HG03378 (cell line): ENCODE measurements around the gene CD300C.
"Not testable (repeated sequence)": the region's sequence is repeated elsewhere in the genome, so short reads cannot be mapped to it uniquely, and the experiment has no call there.

ENCODE experiments used
- ATAC-seq: cut with Tn5 transposase; IDR thresholded peaks from one replicate; pipeline ENCODE4 v1.9.1; 2021; ENCODE audit warnings: mild to moderate bottlenecking, moderate library complexity; ENCODE audit not compliant: unreplicated experiment

Gene CD300C

DNA sequence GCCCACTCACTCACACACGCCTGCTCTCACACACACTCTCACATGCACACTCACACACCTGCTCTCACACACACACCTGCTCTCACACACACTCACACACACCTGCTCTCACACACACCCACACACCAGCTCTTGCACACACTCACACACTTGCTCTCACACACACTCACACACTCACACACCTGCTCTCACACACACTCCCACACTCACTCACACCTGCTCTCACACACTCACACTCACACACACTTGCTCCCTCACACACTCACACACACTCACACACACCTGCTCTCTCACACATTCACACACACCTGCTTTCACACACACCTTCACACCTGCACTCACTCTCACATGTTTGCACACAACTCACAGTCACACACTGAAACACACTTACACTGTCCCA, 17.4 kb upstream of the CD300C start:
- ATAC-seq, result no peak

DNA sequence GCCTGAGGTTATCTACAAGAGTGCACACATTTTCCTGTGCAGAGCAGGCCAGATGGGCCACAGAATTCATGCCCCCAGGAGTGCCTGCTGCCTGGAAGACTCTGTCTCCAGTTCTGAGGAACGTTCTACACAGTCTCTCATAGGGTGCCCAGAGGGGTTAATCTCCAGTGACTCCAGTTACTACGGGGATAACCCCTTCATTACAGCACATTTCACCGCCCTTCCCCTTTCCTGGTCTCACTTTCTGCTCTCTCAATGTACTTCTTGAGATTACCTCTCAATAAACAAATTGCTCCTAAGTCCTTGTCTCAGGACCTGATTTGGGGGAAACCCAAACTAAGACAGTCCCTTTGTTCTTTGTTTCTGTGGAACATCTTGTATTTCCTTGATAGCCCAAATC, 15.7 kb upstream of the CD300C start:
- no peak for ATAC-seq

DNA sequence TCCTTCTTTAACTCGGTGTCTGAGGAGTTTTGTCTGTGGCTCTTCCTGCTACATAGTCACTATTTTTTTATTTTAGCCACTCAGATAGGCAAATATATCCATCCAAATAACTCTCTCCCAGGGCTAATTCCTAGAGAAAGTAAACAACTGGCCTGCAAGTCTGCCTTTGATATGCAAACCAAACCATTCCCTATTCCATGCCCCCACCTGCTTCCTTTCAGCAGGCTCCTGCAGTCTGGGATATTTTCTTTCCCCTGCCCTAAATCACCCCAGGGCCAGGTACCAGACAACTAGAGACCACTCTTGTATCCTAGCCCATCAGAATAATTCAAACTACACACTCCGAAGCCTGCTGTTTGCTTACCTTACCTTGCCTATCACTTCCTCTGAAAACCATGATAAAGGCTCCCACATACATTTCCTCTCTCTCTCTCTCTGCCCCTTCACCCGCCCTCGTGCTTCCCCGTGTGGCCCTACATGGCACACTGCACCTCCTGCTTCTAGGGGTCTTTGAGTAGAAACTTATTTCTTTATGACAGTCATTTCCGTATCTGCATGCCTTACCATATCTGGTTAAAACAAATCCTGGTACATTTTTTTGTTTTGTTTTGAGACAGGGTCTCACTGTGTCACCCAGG, 13.1 kb upstream of the CD300C start:
- ATAC-seq, result no peak

DNA sequence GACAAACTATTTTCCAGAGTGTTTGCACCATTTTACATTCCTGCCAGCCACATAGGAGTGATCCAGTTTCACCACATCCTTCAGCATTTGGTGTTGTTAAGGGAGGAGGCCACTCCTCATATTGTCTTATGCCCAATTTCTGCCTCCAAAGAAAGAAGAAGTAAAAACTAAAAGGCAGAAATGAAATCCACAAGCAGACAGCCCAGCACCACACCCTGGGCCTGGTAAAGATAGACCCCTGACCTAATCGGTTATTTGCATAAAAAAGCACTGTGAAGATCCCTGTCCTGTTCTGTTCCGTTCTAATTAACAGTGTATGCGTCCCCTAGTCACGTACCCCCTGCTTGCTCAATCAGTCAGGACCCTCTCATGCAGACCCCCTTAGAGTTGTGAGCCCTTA, 12.5 kb upstream of the CD300C start:
- ATAC-seq, result not testable (repeated sequence)

DNA sequence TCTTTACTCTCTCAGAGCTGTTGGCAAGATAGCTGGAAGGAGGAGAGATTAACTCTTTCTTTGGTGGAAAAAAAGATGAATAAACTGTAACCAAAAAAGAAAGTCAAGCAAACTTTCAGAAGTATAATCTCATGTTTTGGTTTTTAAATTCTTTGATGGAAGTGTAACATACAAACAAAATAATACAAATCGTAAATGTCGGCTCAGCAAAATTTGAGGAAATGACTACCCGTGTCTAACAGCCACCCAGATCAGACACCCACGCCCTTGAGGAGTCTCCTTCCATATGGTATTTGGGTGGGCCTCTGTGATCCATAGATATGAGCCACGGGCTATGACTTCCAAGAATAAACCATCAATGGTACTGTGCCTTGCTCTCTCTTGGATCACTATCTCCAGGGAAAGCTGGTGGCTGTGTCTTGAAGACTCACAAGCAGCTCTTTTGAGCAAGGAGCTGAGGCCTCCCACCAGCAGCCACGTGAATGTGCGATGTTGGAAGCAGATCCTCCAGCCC, 9.6 kb upstream of the CD300C start:
- no peak for ATAC-seq

DNA sequence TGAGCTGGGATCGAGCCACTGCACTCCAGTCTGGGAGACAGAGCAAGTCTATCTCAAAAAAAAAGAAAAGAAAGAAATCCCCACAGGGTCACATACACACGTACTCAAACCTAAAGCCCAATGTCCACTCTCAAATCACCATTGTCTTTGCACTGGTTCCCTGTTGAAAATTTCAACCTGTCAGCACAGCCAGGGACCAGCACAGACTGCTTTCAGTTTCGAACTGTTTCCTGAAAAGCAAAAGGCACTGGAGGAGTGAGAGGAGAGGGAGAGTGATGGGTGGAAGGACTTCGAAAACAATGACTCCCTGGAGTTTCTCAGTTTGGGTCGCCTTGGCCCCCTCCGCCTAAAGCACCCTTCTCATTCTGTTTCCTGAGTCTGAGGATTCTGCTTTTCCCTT, 9.0 kb upstream of the CD300C start:
- ATAC-seq, result no peak

DNA sequence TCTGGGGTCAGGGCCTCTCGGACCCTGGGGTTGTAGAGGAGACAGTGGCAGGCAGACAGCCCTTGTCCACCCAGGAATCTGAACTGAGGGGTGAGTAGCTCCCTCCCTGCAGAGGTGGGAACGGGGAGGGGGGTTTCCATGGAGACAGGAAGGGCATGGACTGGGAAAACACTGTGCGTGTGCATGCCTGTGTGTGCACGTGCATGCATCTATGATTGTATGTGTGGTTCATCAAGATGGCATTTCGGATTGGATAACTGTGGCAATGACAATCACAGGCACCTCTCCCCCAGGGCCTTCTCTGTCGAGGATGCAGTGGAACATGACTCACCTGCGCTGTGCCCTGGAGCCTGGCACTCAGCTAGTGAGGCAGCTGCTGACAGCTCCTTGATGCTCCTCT, 6.1 kb upstream of the CD300C start:
- ATAC-seq, result no peak

DNA sequence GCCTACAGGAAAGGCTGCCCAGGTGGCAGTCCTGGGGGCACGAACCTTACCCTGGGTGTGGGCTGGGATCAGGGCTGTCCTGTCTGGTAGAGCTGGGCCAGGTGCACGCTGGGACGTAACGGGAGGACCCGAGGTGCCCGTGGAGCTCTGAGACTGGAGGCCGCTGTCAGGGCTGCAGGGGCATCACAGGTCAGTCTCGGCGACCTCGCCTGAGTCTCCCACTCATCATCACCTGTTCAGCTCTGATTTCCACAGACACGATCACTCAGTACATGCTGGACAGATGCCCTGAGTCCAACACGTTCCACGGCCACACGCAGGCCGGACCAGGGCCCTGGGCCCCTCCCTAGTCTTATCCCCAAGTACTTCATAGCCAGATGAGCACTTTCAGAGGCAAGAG, 4.7 kb upstream of the CD300C start:
- no peak for ATAC-seq

DNA sequence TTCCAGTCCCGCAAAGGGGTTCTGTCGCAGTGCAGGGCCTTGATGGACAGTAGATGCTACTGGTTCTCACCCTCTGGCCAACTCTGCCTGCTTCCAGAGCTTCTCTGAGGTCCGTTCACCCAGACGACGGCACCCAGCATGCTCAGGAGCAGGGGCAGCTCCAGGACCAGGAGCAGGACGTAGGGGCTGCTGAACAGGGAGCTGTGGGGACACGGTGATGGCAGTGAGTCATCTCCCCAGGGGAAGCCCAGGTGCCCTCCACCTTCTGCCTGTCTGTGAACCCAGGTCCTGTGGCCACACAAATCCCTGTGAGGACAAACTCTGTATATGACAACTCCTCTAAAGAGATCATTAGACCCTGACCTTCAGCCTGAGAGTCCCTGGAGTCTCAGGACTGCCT, 3.4 kb upstream of the CD300C start:
- ATAC-seq, result no peak

DNA sequence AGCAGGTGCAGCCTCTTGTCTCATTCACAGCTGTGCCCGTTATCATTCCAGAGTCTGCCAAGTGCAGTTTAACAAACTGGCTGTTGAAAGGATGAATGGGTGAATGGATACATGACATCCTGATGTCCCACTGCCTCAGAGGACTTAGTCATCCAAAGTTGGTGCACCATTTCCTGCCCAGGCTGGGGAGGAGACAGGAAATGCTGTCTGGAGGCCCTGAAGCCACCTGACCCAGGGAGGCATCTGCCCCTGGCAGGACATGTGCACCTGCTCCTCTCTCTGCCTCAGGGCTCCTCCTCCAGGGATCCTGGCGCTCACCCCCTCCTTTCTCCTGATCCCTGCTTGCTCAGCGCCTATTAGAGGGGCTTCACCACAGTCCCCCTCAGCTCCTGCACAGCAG, 1.8 kb upstream of the CD300C start:
- no peak for ATAC-seq

DNA sequence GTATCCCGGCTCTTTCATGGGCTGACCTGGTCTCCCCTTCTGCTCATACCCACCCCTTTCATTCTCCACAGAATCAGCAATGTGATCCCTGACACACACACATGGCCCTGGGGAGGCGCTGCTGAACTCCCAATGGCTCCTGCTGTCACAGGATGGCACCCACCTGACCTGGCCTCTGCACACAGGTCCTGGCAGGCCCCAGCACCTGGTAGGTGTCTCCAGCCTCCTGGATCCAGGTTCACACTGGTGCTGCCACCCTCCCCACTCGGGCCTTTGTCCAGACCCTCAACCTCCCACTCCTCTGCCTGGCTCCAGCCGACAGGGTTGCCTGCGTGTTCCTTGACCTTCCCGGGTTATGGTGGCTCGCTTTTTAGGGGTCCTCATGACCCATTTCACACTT, 1.3 kb upstream of the CD300C start:
- ATAC-seq, result no peak

DNA sequence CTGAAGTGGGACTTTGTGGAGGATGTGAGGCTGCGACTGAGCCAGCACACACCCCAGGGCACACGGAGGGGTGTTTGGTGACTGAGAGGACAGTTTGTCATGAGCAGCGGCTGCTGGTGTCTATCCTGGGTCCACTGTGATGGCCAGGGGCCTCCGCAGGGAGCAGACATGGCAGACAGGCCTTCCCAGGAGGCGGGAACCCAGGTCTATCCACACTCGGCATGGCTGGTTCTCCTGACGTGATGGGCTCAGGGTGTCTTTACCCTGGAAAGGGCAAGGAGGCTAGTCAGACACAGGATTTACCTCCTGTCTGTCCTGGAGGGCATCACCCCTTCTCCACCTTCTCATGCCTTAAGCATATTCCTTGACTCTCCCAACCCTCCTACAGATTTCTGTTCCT, 671 bp upstream of the CD300C start:
- no peak for ATAC-seq

DNA sequence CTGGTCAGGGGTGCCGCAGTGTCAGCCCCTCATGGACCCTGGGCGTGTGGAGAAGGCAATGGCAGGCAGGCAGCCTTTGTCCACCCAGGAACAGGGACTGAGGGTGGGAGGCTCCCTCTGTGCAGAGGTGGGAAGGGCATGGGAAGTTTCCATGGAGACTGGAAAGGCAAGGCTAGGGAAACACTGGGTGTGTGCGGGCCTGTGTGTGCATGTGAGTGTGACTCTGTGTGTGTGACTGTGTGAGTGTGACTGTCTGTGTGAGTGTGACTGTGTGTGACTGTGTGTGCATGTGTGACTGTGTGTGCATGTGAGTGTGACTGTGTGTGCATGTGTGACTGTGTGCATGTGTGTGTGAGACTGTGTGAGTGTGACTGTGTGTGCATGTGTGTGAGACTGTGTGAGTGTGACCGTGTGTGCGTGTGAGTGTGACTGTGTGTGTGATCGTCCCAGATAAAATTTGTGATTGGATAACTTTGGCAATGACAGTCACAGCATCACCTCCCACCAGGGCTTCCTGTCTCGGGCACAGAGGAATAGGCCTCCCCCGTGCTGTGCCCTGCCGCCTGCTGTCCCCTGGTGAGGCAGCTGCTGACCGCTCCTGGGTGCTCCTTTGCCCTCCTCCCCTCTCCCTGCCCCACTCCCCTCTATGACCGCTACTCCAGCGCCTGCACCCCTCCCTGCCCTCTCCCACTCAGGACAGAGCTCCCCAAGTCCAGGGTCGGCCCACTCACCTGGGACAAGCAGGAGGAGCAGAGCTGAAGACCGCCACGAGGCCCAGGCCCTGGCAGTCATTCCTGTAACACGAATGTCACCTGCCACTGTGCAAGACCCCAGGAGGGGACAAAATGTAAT, 698 bp downstream of the CD300C start:
- no peak for ATAC-seq

DNA sequence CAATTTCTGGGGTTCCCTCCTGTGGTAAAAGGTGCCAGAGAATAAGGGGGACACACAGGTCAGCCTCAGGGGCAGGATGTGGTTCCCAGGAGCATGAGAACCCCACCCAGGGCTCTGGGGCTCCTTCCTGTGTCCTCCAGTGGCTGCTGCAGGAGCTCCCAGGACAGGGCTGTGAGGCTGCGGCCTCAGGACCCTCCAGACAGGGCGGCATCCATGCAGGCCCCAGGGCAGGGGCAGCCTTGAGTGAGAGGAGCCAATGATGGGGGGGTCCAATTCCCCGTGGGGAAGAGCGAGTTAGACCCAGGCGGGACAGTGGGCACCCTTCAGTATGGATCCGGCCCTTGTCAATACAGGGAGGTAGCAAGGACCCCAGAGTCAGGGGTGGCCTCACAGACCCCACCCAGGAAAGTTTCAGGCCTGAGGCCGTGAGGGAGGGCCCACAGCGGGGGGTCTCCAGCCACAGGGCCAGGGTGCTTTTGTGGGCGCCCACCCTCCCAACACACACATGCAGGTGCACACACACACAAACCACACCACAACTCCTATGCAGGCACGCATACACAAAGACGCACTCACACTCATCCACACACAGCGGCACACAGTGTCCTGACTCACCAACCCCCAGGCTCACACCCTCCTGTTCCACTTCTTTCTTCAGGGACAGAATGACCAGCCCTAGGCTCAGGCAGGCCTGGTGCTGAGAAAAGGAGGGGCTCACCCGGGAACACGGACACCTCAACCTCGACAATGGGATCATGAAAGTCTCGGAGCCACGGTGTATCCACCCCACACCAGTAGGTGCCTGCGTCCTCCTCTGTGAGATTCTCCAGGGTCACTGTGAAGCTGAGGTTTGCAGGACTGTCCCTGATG, 1.8 kb downstream of the CD300C start:
- no peak for ATAC-seq

DNA sequence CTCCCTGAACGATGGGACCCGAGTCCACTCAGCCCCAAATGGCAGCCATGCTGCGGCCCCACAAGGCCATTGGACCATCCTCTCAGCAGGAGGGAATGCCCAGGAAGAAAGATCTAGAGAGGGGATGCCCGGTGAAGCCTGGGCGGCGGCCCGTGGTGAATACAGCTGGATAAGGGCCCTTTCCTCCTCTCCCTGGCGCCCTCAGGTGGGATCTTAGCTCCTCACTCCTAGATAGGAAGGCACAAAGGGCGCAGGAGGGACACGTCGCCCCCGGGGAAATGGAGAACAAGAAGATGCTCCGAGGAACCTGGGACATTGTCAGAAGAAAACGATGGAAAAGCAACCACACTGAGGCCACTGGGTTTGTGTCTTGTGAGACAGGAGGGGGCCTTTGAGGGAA, 2.5 kb downstream of the CD300C start:
- ATAC-seq, result no peak

DNA sequence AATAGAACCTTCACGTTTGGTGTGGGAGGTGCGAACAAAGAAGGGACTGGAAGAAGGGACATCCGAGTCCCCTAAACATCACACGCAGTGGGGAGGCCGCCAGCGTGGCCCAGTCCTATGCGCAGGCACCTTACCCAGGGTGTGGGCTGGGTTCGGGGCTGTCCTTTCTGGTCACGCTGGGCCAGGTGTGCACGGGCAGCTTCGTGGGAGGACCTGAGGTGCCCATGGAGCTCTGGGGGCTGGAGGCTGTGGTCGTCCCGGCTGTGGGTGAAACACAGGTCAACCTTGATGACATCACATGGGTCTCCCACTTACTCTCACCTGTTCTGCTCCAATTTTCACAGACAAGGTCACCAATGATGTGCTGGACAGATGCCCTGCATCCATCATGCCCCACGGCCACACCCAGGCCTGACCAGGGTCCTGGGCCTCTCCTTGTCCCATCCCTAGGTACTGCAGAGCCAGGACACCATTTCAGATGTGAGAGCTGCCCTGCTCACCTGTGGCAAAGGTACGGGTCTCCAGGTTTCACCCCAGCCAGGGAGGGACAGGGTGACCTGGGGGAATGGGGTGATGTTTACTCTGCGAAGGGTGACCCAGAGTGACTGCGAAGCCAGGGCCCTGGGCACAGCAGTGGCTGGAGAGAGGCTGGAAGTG, 3.1 kb downstream of the CD300C start:
- no peak for ATAC-seq

DNA sequence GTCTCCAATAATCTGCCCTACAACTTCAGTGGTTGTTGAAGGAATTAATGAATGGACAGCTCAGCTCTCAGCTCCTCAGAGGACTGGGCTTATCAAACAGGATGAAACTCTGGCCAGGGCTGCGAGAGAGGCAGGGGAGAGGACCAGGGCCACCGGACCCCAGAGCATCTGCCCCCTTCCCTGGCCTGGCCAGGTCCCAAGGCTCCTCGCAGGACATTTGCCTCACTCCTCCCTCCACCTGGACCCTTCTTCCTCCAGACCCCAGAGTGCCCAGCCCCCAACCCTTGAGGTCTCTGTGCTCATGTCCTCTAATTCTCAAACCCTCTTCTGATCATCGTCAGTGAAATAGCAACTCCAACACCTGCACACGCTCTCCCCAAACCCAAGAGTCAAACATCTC, 3.7 kb downstream of the CD300C start:
- no peak for ATAC-seq

DNA sequence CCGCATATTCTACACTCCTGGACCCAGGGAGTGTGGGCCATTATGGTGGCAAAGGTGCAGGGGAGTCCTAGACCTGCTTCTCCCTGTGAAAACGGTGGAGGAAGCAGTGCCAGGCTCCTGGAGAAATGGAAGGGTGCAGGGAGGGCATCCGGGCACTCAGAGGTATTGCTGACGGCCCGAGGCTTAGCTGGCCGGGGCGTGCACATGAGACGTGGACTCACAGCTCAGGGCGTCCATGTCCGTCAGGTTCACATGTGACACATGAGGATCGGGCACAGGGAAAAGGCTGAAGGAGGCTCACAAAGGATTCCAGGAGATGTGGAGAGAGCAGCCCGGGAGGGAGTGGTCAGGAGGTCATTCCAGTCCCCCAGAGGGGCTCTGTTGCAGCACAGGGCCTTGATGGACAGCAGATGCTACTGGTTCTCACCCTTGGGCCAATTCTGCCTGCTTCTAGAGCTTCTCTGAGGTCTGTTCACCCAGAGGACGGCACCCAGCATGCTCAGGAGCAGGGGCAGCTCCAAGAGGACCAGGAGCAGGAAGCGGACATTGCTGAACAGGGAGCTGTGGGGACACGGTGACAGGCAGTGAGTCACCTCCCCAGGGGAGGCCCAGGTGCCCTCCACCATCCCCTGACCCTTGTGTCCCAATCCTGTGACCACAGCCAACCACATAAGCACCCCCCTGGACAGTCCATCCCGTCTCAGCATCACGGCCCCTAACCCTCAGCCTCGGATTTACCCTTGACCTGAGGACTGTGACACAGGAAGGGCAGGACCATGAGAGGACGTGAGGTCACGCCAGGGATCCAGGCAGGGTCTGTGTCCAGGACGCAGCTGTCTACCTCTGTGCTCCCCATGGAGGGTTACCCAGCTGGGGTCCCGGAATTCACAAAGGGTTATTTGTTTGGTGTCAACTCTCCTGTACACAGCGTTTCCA, 4.5 kb downstream of the CD300C start:
- ATAC-seq, result no peak

DNA sequence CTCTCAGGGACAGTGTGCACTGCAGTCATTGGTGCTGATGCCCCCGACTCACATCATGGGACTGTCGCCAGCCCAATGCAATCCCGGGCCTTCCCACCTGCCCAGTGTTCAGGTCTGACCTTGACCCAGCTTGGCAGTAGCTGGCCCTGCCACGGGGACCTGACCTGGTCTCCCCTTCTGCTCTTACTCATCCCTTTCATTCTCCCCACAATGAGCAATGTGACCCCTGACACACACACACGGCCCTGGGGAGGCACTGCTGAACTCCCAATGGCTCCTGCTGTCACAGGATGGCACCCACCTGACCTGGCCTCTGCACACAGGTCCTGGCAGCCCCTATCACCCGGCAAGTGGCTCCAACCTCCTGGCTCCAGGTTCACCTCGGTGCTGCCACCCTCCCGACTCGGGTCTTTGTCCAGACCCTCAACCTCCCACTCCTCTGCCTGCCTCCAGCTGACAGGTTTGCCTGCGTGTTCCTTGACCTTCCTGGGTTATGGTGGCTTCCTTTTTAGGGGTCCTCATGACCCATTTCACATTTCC, 6.6 kb downstream of the CD300C start:
- no peak for ATAC-seq

DNA sequence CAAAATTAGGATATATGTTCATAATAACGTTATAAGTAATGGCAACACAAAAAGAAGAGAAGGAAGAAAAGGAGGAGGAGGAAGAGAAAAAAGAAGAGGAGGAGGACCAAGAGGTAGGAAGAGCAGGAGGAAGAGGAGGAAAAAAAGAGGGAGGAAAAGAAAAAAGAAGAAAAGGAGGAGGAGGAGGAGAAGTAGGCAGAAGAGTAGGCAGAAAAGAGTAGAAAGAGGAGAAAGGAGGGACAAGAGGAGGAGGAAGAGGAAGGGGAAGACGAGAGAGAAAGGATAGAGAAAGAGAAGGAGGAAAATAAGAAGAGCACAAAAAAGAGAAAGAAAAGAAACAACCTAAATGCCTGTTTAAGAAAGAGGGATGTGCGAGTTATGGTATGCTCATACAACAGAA, 9.0 kb downstream of the CD300C start:
- no peak for ATAC-seq
